ENCODE results near the gene TAF9B.

Gene TAF9B

DNA sequence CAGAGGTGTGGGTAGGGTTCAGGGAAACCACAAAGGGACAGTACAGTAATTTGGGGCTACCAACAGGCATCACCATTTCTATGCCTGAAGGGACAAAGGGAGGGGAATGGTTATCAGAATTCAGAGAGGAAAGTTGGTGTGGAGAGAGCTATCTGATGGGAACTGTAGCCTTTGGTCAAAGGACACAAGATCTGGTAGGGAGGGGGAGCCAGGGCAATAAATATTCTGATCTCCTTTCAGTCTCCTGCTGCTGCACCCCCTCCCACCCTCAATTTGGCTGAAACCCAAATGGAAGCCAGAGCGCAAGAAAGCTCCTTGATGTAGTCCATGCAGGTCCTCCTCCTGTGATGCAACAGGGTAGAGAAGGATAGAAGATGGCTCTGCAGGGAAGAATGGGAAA is 20.8 kb downstream of the TAF9B start:
- no peaks in the 10 kb centered on the region for H3K27me3 ChIP-seq (ENCODE audit: insufficient read depth, low read length)
- no peak overlapping the region for H2AFZ ChIP-seq (ENCODE audit: low read length)
- no peaks in the 10 kb centered on the region for H3K9me2 ChIP-seq (ENCODE audit: low read depth, low read length)
- H3K4me1 ChIP-seq (ENCODE audit: insufficient read depth, low read length, severe bottlenecking) = no peaks in the 10 kb centered on the region
- no peak overlapping the region for H3K4me2 ChIP-seq (ENCODE audit: low read length)
- H3K36me3 ChIP-seq (ENCODE audit: insufficient read depth, low read length) = peaks cover 96% of the 10 kb centered on the region
- H3K79me2 ChIP-seq (ENCODE audit: insufficient read depth, low read length) = no peaks in the 10 kb centered on the region
- no peaks in the 10 kb centered on the region for H3F3A ChIP-seq (ENCODE audit: insufficient read depth, low read length)
- H3K27ac ChIP-seq (ENCODE audit: low read depth, low read length, poor library complexity, severe bottlenecking) = no peak overlapping the region
- no peak overlapping the region for H3K9ac ChIP-seq (ENCODE audit: low read length)
- no peaks in the 10 kb centered on the region for H3K9me3 ChIP-seq (ENCODE audit: low read length)
- no peak for TF ChIP-seq EZH2 (IDR thresholded peaks at IDR 0.05; ENCODE audit: borderline replicate concordance, low read length)
- TF ChIP-seq, protein P1, sequence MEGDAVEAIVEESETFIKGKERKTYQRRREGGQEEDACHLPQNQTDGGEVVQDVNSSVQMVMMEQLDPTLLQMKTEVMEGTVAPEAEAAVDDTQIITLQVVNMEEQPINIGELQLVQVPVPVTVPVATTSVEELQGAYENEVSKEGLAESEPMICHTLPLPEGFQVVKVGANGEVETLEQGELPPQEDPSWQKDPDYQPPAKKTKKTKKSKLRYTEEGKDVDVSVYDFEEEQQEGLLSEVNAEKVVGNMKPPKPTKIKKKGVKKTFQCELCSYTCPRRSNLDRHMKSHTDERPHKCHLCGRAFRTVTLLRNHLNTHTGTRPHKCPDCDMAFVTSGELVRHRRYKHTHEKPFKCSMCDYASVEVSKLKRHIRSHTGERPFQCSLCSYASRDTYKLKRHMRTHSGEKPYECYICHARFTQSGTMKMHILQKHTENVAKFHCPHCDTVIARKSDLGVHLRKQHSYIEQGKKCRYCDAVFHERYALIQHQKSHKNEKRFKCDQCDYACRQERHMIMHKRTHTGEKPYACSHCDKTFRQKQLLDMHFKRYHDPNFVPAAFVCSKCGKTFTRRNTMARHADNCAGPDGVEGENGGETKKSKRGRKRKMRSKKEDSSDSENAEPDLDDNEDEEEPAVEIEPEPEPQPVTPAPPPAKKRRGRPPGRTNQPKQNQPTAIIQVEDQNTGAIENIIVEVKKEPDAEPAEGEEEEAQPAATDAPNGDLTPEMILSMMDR (IDR thresholded peaks at IDR 0.05; ENCODE audit: low read length) = no peak
- H4K20me1 ChIP-seq (ENCODE audit: insufficient read depth, low read length) = no peaks in the 10 kb centered on the region
- H3K4me3 ChIP-seq (ENCODE audit: low read depth, low read length, poor library complexity, severe bottlenecking) = no peak overlapping the region

GRCh38 chrX:78116766-78117165 is 22.7 kb downstream of the TAF9B start:
- no peaks in the 10 kb centered on the region for H3K4me1 ChIP-seq (ENCODE audit: insufficient read depth, low read length, severe bottlenecking)
- no peak overlapping the region for H3K4me2 ChIP-seq (ENCODE audit: low read length)
- TF ChIP-seq EZH2 (IDR thresholded peaks at IDR 0.05; ENCODE audit: borderline replicate concordance, low read length) = no peak
- TF ChIP-seq, protein P1 (IDR thresholded peaks at IDR 0.05; ENCODE audit: low read length) = no peak
- H3K9me2 ChIP-seq (ENCODE audit: low read depth, low read length) = no peaks in the 10 kb centered on the region
- peaks cover 2% of the 10 kb centered on the region; the same call in 1 of the 2 replicates for H4K20me1 ChIP-seq (ENCODE audit: insufficient read depth, low read length)
- no peaks in the 10 kb centered on the region for H3K79me2 ChIP-seq (ENCODE audit: insufficient read depth, low read length)
- no peak overlapping the region for H2AFZ ChIP-seq (ENCODE audit: low read length)
- no peaks in the 10 kb centered on the region for H3K9me3 ChIP-seq (ENCODE audit: low read length)
- no peak overlapping the region for H3K4me3 ChIP-seq (ENCODE audit: low read depth, low read length, poor library complexity, severe bottlenecking)
- peaks cover 95% of the 10 kb centered on the region for H3K36me3 ChIP-seq (ENCODE audit: insufficient read depth, low read length)
- H3K9ac ChIP-seq (ENCODE audit: low read length) = no peak overlapping the region
- no peaks in the 10 kb centered on the region for H3K27me3 ChIP-seq (ENCODE audit: insufficient read depth, low read length)
- no peak overlapping the region for H3K27ac ChIP-seq (ENCODE audit: low read depth, low read length, poor library complexity, severe bottlenecking)
- H3F3A ChIP-seq (ENCODE audit: insufficient read depth, low read length) = no peaks in the 10 kb centered on the region

DNA sequence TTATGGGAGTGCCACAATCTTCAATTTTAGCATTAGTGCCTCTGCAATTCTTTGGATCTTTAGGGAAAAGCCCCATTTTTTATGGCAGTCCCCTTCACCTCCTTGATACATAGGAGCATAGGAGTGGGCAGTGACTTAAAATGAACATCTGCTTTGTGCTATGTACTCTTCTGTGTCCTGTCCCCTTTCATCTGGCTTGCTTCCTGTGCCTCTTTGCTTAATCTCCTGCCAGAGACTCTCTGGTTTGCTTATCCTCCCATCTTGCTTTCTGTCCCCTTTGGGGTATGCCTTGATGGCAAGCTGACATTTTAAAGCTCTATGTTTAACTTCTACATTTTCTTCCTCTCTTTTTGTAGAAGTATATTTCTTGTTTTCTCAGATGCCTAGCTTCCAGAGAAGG is 23.1 kb downstream of the TAF9B start:
- Histone ChIP-seq H4K20me1 (ENCODE audit: insufficient read depth, low read length) (peaks cover 2% of the 10 kb centered on the region; the same call in 1 of the 2 replicates), H3K4me1 (ENCODE audit: insufficient read depth, low read length, severe bottlenecking) (no peaks in the 10 kb centered on the region), H3K27ac (ENCODE audit: low read depth, low read length, poor library complexity, severe bottlenecking) (no peak overlapping the region), H2AFZ (ENCODE audit: low read length) (no peak overlapping the region), H3K36me3 (ENCODE audit: insufficient read depth, low read length) (peaks cover 95% of the 10 kb centered on the region), H3K79me2 (ENCODE audit: insufficient read depth, low read length) (peaks cover 3% of the 10 kb centered on the region; the same call in 1 of the 2 replicates), H3K9ac (ENCODE audit: low read length) (no peak overlapping the region), H3K9me3 (ENCODE audit: low read length) (no peaks in the 10 kb centered on the region), H3K9me2 (ENCODE audit: low read depth, low read length) (no peaks in the 10 kb centered on the region), H3F3A (ENCODE audit: insufficient read depth, low read length) (no peaks in the 10 kb centered on the region), H3K4me3 (ENCODE audit: low read depth, low read length, poor library complexity, severe bottlenecking) (no peak overlapping the region), H3K4me2 (ENCODE audit: low read length) (no peak overlapping the region), H3K27me3 (ENCODE audit: insufficient read depth, low read length) (no peaks in the 10 kb centered on the region)
- no peak for TF ChIP-seq EZH2 (IDR thresholded peaks at IDR 0.05; ENCODE audit: borderline replicate concordance, low read length)
- TF ChIP-seq, protein P1 (IDR thresholded peaks at IDR 0.05; ENCODE audit: low read length) = no peak
